ENCODE measurements around the gene PDGFB. TPM values are rescaled to one million over a fixed set of nuclear protein-coding genes. Genes with fewer than 3 reads are reported as not detected.

The PDGFB gene
- total and polyA plus RNA-seq, 8 donors = 2.7 to 12.1 (median 4.4) TPM

DNA sequence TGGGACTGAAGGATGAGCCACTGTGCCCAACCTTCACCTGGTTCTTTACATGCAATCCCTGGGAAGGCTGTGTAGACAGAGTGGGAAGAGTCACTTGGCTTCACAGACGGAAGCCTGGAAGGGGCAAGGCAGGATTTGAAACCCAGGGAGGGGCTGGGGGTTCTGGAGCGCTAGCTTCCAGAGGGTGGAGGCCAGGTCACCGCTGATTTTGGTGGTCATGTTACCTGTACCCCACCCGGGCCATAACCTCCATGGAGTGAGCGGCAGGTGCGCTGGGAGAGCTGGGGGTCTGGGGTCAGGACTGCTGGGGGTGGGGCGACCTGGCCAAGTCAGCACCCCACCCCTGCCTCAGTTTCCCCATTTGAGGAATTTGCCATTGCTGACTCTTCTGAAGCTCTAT, 38.3 kb downstream of the PDGFB start:
- Histone ChIP-seq H3K36me3 (no peaks in the 10 kb centered on the region), H3K27ac (peak overlapping the region in 3 of 4 donors; percentile 55 to 73 (median 55)), H3K4me3 (no peak overlapping the region), H3K4me1 (peaks cover 12% of the 10 kb centered on the region in 3 donors), H3K27me3 (no peaks in the 10 kb centered on the region), H3K9me3 (no peaks in the 10 kb centered on the region)
- ATAC-seq (no peak), DNase-seq (peak in 2 of 6 donors; percentile 18 to 47), FAIRE-seq (no peak)
- 91 to 92% methylated on average over 7 of the region's 7 CpGs for WGBS, 2 donors
- TF ChIP-seq, protein P1, sequence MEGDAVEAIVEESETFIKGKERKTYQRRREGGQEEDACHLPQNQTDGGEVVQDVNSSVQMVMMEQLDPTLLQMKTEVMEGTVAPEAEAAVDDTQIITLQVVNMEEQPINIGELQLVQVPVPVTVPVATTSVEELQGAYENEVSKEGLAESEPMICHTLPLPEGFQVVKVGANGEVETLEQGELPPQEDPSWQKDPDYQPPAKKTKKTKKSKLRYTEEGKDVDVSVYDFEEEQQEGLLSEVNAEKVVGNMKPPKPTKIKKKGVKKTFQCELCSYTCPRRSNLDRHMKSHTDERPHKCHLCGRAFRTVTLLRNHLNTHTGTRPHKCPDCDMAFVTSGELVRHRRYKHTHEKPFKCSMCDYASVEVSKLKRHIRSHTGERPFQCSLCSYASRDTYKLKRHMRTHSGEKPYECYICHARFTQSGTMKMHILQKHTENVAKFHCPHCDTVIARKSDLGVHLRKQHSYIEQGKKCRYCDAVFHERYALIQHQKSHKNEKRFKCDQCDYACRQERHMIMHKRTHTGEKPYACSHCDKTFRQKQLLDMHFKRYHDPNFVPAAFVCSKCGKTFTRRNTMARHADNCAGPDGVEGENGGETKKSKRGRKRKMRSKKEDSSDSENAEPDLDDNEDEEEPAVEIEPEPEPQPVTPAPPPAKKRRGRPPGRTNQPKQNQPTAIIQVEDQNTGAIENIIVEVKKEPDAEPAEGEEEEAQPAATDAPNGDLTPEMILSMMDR (IDR thresholded peaks at IDR 0.05) = no peak
- intact Hi-C loops (cut with DNase I) = no loop called here

DNA sequence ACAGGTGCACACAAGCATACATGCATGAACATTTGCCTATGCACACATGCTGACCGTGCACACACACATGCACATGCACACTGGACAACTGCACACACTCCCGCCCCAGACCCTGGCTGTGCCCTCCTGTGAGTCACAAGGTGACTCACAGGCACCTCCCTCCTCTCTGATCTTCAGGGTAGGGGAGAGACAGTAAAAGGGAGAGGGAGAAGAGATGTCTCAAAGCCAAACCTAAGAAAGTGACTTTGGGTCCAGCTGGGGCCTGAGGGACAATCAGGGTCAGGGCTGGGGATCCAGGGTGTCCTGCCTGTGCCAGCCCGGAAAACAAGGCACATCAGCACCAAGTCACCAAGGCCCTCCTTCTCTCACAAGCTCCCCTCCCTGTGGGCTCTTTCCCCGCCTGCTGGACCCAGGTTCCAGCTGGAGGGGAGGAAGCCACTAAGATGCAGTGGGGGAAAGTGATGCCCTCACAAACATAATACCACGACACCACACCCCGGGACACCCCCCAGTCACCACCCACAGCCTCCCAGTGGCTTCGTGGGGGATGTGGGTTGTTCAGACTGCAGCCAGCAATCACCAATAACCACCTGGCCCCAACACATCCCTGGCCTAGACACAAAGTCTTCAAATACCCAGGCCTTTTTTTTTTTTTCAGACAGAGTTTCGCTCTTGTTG, 39.3 kb downstream of the PDGFB start:
- no peak overlapping the region for H3K27ac ChIP-seq
- ATAC-seq (peak in 1 of 4 donors; percentile 43), FAIRE-seq (no peak), DNase-seq (peak in 1 of 6 donors; percentile 58)
- H3K36me3 ChIP-seq = no peaks in the 10 kb centered on the region
- TF ChIP-seq, protein P1 (IDR thresholded peaks at IDR 0.05) = no peak
- H3K4me1 ChIP-seq = peaks cover 12% of the 10 kb centered on the region in 3 donors
- H3K27me3 ChIP-seq = no peaks in the 10 kb centered on the region
- WGBS, 2 donors = 86 to 89% methylated on average over 8 of the region's 8 CpGs
- H3K9me3 ChIP-seq = no peaks in the 10 kb centered on the region
- no peak overlapping the region for H3K4me3 ChIP-seq
- intact Hi-C loops (cut with DNase I) = no loop called here

DNA sequence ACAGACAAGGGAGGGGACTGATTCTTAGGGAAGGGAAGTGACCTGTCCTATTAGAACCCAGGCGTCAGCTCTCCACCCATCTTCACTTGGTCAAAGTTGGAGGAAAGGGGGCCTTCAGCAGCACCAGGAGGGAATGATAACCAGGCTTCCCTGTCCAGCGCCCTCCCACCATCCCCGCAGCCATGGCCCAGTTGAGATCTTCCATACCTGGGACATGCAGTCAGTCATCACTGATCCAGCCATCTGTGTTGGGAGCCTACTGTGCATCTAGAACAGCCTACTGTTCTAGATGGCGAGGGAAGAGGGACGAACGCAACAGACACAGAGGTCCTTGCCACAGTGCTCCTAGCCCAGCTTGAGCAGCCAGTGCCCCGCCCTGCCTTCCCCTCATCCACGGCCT, 40.6 kb downstream of the PDGFB start:
- Histone ChIP-seq H3K36me3 (no peaks in the 10 kb centered on the region), H3K4me1 (peaks cover 12% of the 10 kb centered on the region in 3 donors), H3K27ac (no peak overlapping the region), H3K9me3 (no peaks in the 10 kb centered on the region), H3K4me3 (no peak overlapping the region), H3K27me3 (no peaks in the 10 kb centered on the region)
- ATAC-seq (no peak), FAIRE-seq (no peak), DNase-seq (peak in 1 of 6 donors; percentile 28)
- WGBS, 2 donors = 96% methylated on average over 8 of the region's 8 CpGs
- intact Hi-C loops (cut with DNase I) = no loop called here
- TF ChIP-seq, protein P1 (IDR thresholded peaks at IDR 0.05) = no peak

DNA sequence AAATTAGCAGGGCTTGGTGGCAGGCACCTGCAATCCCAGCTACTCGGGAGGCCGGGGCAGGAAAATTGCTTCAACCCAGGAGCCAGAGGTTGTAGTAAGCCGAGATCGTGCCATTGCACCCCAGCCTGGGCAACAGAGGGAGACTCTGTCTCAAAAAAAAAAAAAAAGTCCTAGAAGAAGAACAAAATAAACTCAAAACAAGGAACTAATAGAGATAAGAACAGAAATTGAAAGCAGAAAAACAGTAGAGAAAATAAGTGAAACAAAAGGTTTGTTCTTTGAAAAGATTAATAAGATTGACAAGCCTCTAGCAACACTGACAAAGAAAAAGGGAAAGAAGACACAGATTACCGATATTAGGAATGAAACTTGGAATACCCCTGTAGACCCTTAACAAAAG, 47.2 kb downstream of the PDGFB start:
- Histone ChIP-seq H3K27ac (no peak overlapping the region), H3K4me1 (no peaks in the 10 kb centered on the region), H3K27me3 (no peaks in the 10 kb centered on the region), H3K36me3 (no peaks in the 10 kb centered on the region), H3K9me3 (no peaks in the 10 kb centered on the region), H3K4me3 (no peak overlapping the region)
- 93 to 97% methylated on average over 5 of the region's 5 CpGs for WGBS, 2 donors
- DNase-seq = peak in 1 of 6 donors; percentile 8
- TF ChIP-seq, protein P1 (IDR thresholded peaks at IDR 0.05) = no peak
- FAIRE-seq = no peak
- no peak for ATAC-seq
- intact Hi-C loops (cut with DNase I) = no loop called here

DNA sequence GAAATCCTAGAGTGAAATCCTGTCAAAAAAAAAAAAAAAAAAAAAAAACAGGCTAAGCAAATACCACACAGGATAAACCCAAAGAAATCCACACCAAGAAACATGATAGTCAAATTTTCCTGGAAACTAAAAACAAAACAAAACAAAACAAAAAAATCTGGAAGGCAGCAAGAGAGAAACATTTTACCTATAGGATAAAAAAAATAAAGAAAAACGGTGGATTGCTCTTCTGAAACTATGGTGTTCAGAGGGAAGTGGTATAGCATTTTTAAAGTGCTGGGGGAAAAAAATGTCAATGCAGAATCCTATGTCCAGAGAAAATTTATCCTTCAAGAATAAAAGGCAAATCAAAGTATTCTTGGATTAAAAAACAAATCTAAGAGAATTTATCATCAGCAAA, 50.7 kb downstream of the PDGFB start:
- no peak for DNase-seq
- no peaks in the 10 kb centered on the region for H3K36me3 ChIP-seq
- H3K27me3 ChIP-seq = no peaks in the 10 kb centered on the region
- H3K27ac ChIP-seq = no peak overlapping the region
- 0 to 67% methylated on average over 1 of the region's 1 CpG for WGBS, 2 donors
- no peak for ATAC-seq
- intact Hi-C loops (cut with DNase I) = no loop called here
- H3K9me3 ChIP-seq = no peaks in the 10 kb centered on the region
- no peaks in the 10 kb centered on the region for H3K4me1 ChIP-seq
- FAIRE-seq = no peak
- H3K4me3 ChIP-seq = no peak overlapping the region
- TF ChIP-seq, protein P1 (IDR thresholded peaks at IDR 0.05) = no peak
